Fibroblast of lung (primary cell): ENCODE data around the gene HSD3B7. TPM values are rescaled to one million over a fixed set of nuclear protein-coding genes. Genes with fewer than 3 reads are reported as not detected.
"Not testable (repeated sequence)": the region's sequence is repeated elsewhere in the genome, so short reads cannot be mapped to it uniquely, and the experiment has no call there.

Experiments
- DNase-seq, 2 donors: peaks; one replicate each; pipeline versions ENCODE4 v3.0.0 to v3.0.0-alpha.2; 2010; ENCODE audit warnings: low read depth in 2 of 2
- H2AFZ ChIP-seq: 2 replicates; pipeline ENCODE4 v1.5.1; 2012; ENCODE audit warnings: low read length, control low read depth, inconsistent platforms
- H3K27ac ChIP-seq: 2 replicates; pipeline ENCODE4 v1.5.1; 2011; ENCODE audit warnings: low read length, control low read depth; ENCODE audit not compliant: insufficient read depth
- H3K27me3 ChIP-seq: 2 replicates; pipeline ENCODE4 v1.5.1; 2011; ENCODE audit warnings: mild to moderate bottlenecking, low read length; ENCODE audit not compliant: control insufficient read depth, insufficient read depth
- H3K36me3 ChIP-seq: 2 replicates; pipeline ENCODE4 v1.5.1; 2011; ENCODE audit warnings: low read length; ENCODE audit not compliant: control insufficient read depth, insufficient read depth
- H3K4me1 ChIP-seq: 2 replicates; pipeline ENCODE4 v1.5.1; 2011; ENCODE audit warnings: low read length; ENCODE audit not compliant: control insufficient read depth, insufficient read depth; ENCODE audit errors: extremely low read depth
- H3K4me2 ChIP-seq: 2 replicates; pipeline ENCODE4 v1.5.1; 2011; ENCODE audit warnings: low read length, control low read depth; ENCODE audit not compliant: insufficient read depth; ENCODE audit errors: extremely low read depth
- H3K4me3 ChIP-seq, 4 experiments: fragments of 200-600 bp in 1 of 4; sonication (generic) in 1 of 4; replicated peaks in 1 of 4; 2 replicates each; pipeline ENCODE4 v1.5.1; 2011 to 2016; ENCODE audit warnings: low read length in 4 of 4, low read depth in 3 of 4, mild to moderate bottlenecking in 3 of 4, control low read depth in 2 of 4, inconsistent platforms in 1 of 4, mixed read lengths in 1 of 4; ENCODE audit not compliant: insufficient read depth in 1 of 4; ENCODE audit errors: control extremely low read depth in 1 of 4
- H3K79me2 ChIP-seq: 2 replicates; pipeline ENCODE4 v1.5.1; 2012; ENCODE audit warnings: mild to moderate bottlenecking, low read length, inconsistent platforms; ENCODE audit not compliant: control insufficient read depth, insufficient read depth
- H3K9ac ChIP-seq: 2 replicates; pipeline ENCODE4 v1.5.1; 2011; ENCODE audit warnings: mild to moderate bottlenecking, low read length, control low read depth; ENCODE audit not compliant: insufficient read depth
- H3K9me3 ChIP-seq: 2 replicates; pipeline ENCODE4 v1.5.1; 2012; ENCODE audit warnings: low read depth, low read length; ENCODE audit not compliant: control insufficient read depth, insufficient read depth
- H4K20me1 ChIP-seq: 2 replicates; pipeline ENCODE4 v1.5.1; 2011; ENCODE audit warnings: low read length; ENCODE audit not compliant: control insufficient read depth, insufficient read depth; ENCODE audit errors: extremely low read depth
- CTCF ChIP-seq, 2 donors: IDR thresholded peaks in 1 of 2; conservative IDR thresholded peaks in 1 of 2; 1 replicate in 1 of 2; 2 replicates in 1 of 2; pipeline ENCODE4 v1.5.1; 2011 to 2012; ENCODE audit warnings: low read length in 2 of 2, control low read depth in 1 of 2, inconsistent platforms in 1 of 2, low read depth in 1 of 2, mild to moderate bottlenecking in 1 of 2
- EZH2 ChIP-seq: IDR thresholded peaks from 2 replicates; pipeline ENCODE4 v1.5.1; 2012; ENCODE audit warnings: low read length, control low read depth, mild to moderate bottlenecking; ENCODE audit errors: missing control alignments
- polyA minus RNA-seq: library from RNA; depleted of rRNA, polyadenylated mRNA; stranded (reverse); fragments of >200 nt; gene quantifications from 2 replicates; pipeline ENCODE4 v1.2.3, GENCODE V29; 2011; ENCODE audit warnings: low replicate concordance
- polyA plus RNA-seq, 2 donors: library from polyadenylated mRNA; depleted of rRNA in 1 of 2; stranded (reverse) in 1 of 2; unstranded in 1 of 2; fragments of >200 nt; gene quantifications; 2 replicates each; pipeline ENCODE4 v1.2.1, GENCODE V29; 2011 to 2012; ENCODE audit warnings: missing spikeins in 1 of 2
- total RNA-seq: library from RNA; depleted of rRNA; stranded (reverse); fragments of >200 nt; gene quantifications from 2 replicates; pipeline ENCODE4 v1.2.1, GENCODE V29; 2014

The HSD3B7 gene
- 32.9 and 47.9 TPM in 2 replicates for total RNA-seq
- 13.2 and 15.9 TPM in 2 replicates for polyA plus RNA-seq
- 15.9 and 22.1 TPM in 2 replicates for polyA plus RNA-seq (2012)
- polyA minus RNA-seq = 54.4 and 72.1 TPM in 2 replicates

GRCh38 chr16:30984669-30985400, at the start of gene HSD3B7:
Gene HSD3B7 (plus strand): TSS chr16:30985207. CDS start chr16:30985659, 452 bp downstream.
- peak within 1 kb of the TSS; percentile 59 for H3K9ac ChIP-seq
- H3K27ac ChIP-seq = peak within 1 kb of the TSS; percentile 69

GRCh38 chr16:30937692-30938091, 47.3 kb upstream of the HSD3B7 start:
- H3K79me2 ChIP-seq = no peaks in the 10 kb centered on the region
- H4K20me1 ChIP-seq = no peaks in the 10 kb centered on the region
- TF ChIP-seq CTCF (conservative IDR thresholded peaks at IDR 0.05 in 1 of 2, IDR thresholded peaks at IDR 0.05 in 1 of 2; ENCODE audit: low read depth in 1 of 2, low read length in 2 of 2) (no peak), EZH2 (no peak)
- H3K9ac ChIP-seq = no peak overlapping the region
- H3K4me1 ChIP-seq = peaks cover 4% of the 10 kb centered on the region
- peaks cover 14% of the 10 kb centered on the region for H3K36me3 ChIP-seq
- H3K4me2 ChIP-seq = no peak overlapping the region
- H2AFZ ChIP-seq = no peak overlapping the region
- H3K9me3 ChIP-seq = no peaks in the 10 kb centered on the region
- no peak for DNase-seq
- H3K27me3 ChIP-seq = no peaks in the 10 kb centered on the region
- no peak overlapping the region for H3K4me3 ChIP-seq
- H3K27ac ChIP-seq = no peak overlapping the region

More at GRCh38 chr16:30984669-30985400, at the start of gene HSD3B7:
- Histone ChIP-seq H3K27me3 (no peaks in the 10 kb centered on the region), H3K36me3 (peaks cover 24% of the 10 kb centered on the region), H3K4me3 (peak within 1 kb of the TSS; percentile 45 to 63 (median 48)), H3K9me3 (no peaks in the 10 kb centered on the region), H4K20me1 (no peaks in the 10 kb centered on the region), H2AFZ (peak within 1 kb of the TSS; percentile 44), H3K4me1 (peaks cover 11% of the 10 kb centered on the region), H3K79me2 (no peaks in the 10 kb centered on the region), H3K4me2 (peak within 1 kb of the TSS; percentile 72)
- peak; percentile 63 to 79 for DNase-seq
- peak; percentile 84 to 90 for TF ChIP-seq CTCF (conservative IDR thresholded peaks at IDR 0.05 in 1 of 2, IDR thresholded peaks at IDR 0.05 in 1 of 2; ENCODE audit: low read depth in 1 of 2, low read length in 2 of 2)
- TF ChIP-seq EZH2 = no peak

- not testable (repeated sequence) for H3K9ac ChIP-seq, H3K27ac ChIP-seq
- peak in 1 of 2 donors; percentile 40 for DNase-seq
Measured at GRCh38 chr16:30939571-30939970, 45.4 kb upstream of the HSD3B7 start.

More at GRCh38 chr16:30939571-30939970, 45.4 kb upstream of the HSD3B7 start:
- not testable (repeated sequence) for H3K79me2 ChIP-seq, H3K4me1 ChIP-seq, H3K27me3 ChIP-seq, H2AFZ ChIP-seq, H3K4me3 ChIP-seq, H4K20me1 ChIP-seq, H3K4me2 ChIP-seq, H3K9me3 ChIP-seq
- peaks cover 21% of the 10 kb centered on the region for H3K36me3 ChIP-seq
